ENCODE data around the gene EIF3C.
"Not testable (repeated sequence)": the region's sequence is repeated elsewhere in the genome, so short reads cannot be mapped to it uniquely, and the experiment has no call there.

The EIF3C gene

DNA sequence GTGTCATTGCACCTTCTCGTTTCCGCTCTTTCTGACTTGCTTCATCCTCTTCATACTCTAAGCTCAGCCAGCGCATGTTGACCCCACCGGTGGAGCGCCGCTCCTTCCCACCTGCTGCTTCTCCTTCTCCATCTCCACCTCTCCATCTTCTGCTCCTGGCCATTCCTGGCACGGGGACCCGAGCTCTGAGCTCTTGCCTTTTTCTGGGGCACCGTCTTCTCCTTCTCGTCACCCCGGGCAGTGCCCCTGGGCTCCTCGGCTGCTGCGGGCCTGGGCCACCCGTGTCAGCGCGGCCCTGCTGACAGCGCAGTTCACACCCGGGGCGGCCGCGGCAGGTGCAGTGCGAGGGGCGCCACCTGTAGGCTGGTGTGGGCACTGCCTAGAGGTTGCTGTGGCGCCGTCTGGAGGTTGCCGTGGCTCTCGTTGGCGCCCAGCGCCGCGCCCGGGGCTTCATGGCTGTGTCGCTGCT is 38.8 kb downstream of the EIF3C start:
- not testable (repeated sequence) for DNase-seq

DNA sequence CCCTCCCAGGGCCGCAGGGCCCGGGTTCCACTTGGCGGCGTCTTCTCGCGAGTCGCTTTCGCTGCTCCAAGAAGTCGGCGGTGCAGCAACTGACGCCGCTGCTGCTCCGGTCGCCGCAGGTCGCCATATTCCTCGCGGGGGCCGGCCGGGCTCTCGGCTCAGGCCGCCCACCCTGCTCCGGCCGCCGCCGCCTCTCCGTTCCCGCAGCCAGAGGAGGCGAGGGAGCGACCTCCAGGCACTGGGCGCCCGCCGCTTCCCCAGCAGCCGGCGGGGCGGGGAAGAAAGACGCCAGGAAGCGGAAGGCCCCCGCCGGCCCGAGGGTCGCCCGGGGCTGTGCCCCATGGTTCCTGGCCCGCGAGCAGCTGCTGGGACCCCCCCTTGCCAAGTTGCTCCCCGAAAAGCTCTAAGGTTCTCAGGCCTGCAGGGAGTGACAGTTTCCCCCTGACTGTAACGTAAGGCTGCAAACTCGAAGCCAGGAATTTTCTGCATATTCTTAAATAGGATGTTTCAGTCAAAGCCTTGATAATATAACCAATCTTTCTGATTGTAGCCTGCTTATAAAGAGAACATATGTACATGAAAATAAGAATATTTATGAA is 39.3 kb downstream of the EIF3C start:
- DNase-seq = not testable (repeated sequence)

DNA sequence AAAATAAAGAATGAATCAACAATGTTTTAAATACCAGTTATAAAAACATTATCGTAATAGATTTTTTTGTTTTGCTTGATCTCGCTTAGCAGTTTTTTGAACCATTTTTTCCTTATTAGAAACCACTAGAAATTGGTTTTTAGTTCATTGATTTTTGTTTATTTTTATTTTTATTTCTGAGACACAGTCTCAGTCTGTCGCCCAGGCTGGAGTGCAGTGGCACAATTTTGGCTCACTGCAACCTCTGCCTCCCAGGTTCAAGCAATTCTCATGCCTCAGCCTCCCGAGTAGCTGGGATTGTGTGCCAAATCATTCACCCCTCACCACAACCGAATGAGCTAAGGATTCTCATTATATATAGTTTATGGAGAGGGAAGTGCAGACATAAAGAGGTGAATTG is 40.2 kb downstream of the EIF3C start, which contains the start of gene NPIPB9:
Gene NPIPB9 (plus strand): TSS at position 301 of the 400 bp plus-strand sequence.
- DNase-seq = not testable (repeated sequence)

DNA sequence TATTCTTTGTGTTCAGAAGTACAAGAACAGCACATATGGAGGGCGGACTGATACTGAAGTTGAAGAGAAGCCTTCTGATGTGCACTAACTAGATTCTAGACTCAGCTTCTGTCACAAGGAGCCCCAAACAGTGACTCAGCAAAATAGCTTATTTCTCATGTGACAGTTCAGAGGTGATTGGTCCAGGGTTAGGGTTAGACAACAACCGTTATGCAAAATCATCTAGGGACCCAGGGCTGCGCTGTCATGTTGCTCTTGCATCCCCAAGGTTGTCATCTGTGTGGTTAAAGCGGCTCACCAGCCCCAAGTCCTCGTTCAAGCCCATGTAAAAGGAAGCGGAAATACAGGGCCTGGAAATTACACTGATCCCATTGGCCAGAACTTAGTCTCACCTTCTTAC is 70.4 kb downstream of the EIF3C start:
- DNase-seq = not testable (repeated sequence)

DNA sequence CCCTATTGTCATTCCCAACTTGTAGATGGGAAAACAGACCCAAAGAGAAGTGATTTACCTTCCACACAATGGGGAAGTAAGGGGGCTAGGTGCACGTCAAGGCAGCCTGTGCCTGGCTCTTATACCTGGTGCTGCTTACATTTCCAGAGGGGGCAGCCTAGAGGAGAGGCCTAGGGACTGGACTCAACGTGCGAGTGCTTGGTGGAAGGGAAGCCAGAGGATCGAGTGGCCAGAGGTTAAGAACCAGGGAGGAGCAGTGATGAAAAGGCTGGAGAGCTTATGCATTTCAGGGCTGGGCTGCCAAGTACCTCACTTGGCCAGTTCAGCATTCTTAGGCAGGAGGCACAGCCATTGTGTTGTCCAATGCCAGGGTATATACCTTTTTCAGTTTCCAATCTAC is 71.1 kb downstream of the EIF3C start:
- DNase-seq = not testable (repeated sequence)
